Keratinocyte (primary cell): ENCODE results near the gene PLPPR1.

Experiments used
- CTCF ChIP-seq, 3 experiments: IDR thresholded peaks in 1 of 3; conservative IDR thresholded peaks in 1 of 3; optimal IDR thresholded peaks in 1 of 3; 2 replicates in 2 of 3; 3 replicates in 1 of 3; pipeline versions ENCODE3 to v1.5.1; 2011; ENCODE audit warnings: low read length in 3 of 3, mild to moderate bottlenecking in 3 of 3, moderate library complexity in 2 of 3, control low read depth in 1 of 3, inconsistent platforms in 1 of 3; ENCODE audit not compliant: insufficient read depth in 2 of 3; ENCODE audit errors: extremely low read depth in 1 of 3
- EZH2 ChIP-seq: IDR thresholded peaks from one replicate; pipeline ENCODE4 v1.6.1; 2012; ENCODE audit warnings: inconsistent platforms, mild to moderate bottlenecking, low read length, moderate library complexity

- TF ChIP-seq CTCF (optimal IDR thresholded peaks at IDR 0.05 in 1 of 3, IDR thresholded peaks at IDR 0.05 in 1 of 3, conservative IDR thresholded peaks at IDR 0.05 in 1 of 3; ENCODE audit: extremely low read depth in 1 of 3, insufficient read depth in 2 of 3, low read length in 3 of 3) (no peak), EZH2 (no peak)
Measured at GRCh38 chr9:101087426-101087825, 58.9 kb downstream of the PLPPR1 start.
